Kidney (tissue), 14 donors: ENCODE data around the gene MVP. TPM values are rescaled to one million over a fixed set of nuclear protein-coding genes. Genes with fewer than 3 reads are reported as not detected.
"Not testable (repeated sequence)": the region's sequence is repeated elsewhere in the genome, so short reads cannot be mapped to it uniquely, and the experiment has no call there.

Experiments used
- DNase-seq, 5 donors: peaks; one replicate each; pipeline ENCODE4 v3.0.0-alpha.2; 2013 to 2020
- FAIRE-seq: peaks from 2 replicates; lab custom pipeline; 2012; peaks lifted over from hg19 to GRCh38; lab: Jason Lieb, UNC
- H3K27ac ChIP-seq, 2 donors: one replicate each; pipeline ENCODE4 v1.7.0; 2013; ENCODE audit warnings: low read depth in 2 of 2, low read length in 2 of 2, inconsistent platforms in 1 of 2
- H3K27me3 ChIP-seq: one replicate; pipeline ENCODE4 v1.7.1; 2013; ENCODE audit warnings: low read length, inconsistent platforms; ENCODE audit not compliant: control insufficient read depth, insufficient read depth
- H3K36me3 ChIP-seq, 3 donors: one replicate each; pipeline versions ENCODE4 v1.7.0 to v1.7.1; 2013; ENCODE audit warnings: low read length in 3 of 3, control low read depth in 1 of 3, inconsistent platforms in 1 of 3; ENCODE audit not compliant: insufficient read depth in 3 of 3, control insufficient read depth in 2 of 3
- H3K4me1 ChIP-seq, 3 donors: one replicate each; pipeline versions ENCODE4 v1.7.0 to v1.7.1; 2013; ENCODE audit warnings: low read length in 3 of 3, inconsistent platforms in 1 of 3, low read depth in 1 of 3; ENCODE audit not compliant: control insufficient read depth in 2 of 3, insufficient read depth in 2 of 3
- H3K4me3 ChIP-seq, 3 donors: one replicate each; pipeline versions ENCODE4 v1.7.0 to v1.8.1; 2013; ENCODE audit warnings: low read length in 3 of 3, control low read depth in 1 of 3, inconsistent platforms in 1 of 3
- H3K9ac ChIP-seq, 3 donors: one replicate each; pipeline versions ENCODE4 v1.7.0 to v1.7.1; 2013; ENCODE audit warnings: low read length in 3 of 3, control low read depth in 1 of 3, inconsistent platforms in 1 of 3
- H3K9me3 ChIP-seq, 3 donors: one replicate each; pipeline versions ENCODE4 v1.7.0 to v1.7.1; 2013; ENCODE audit warnings: low read length in 3 of 3, control low read depth in 1 of 3, inconsistent platforms in 1 of 3; ENCODE audit not compliant: control insufficient read depth in 2 of 3, insufficient read depth in 1 of 3
- intact Hi-C: fragments of 100-400 bp; cut with DNase I; formaldehyde crosslinking; loops from one replicate; pipeline ENCODE4 v1.11.1; 2022
- polyA plus RNA-seq: library from polyadenylated mRNA; stranded (reverse); fragments of 350-450 nt; fragmentation: Illumina TruSeq; extraction: RNeasy Lipid Tissue Mini Kit (QIAGEN cat#74804); gene quantifications from one replicate; pipeline ENCODE4 v1.2.3, GENCODE V29; 2014; ENCODE audit warnings: low read depth, low replicate concordance; ENCODE audit not compliant: insufficient read depth
- total RNA-seq: library from RNA; stranded (reverse); fragmentation: NEBNext Ultra II Directional; extraction: Animal tissue kit (Norgen Biotek cat#: 25700); gene quantifications from one replicate; pipeline ENCODE4 v1.2.1, GENCODE V29; 2021
- TF ChIP-seq, protein P1 (sequence below): IDR thresholded peaks from 3 replicates; pipeline ENCODE4 v1.5.1; 2012; ENCODE audit warnings: mild to moderate bottlenecking, moderate library complexity, borderline replicate concordance; ENCODE audit not compliant: insufficient read depth; ENCODE audit errors: extremely low read depth
- donor health status: control.
- donor health status: control.
- donor health status: control.
- donor health status: control.
- donor health status: control.
- donor health status: DM: yes; HTN: yes; CAD: no.
- donor health status: Normal renal cell carcinoma (clear cell type).

MVP gene
- total and polyA plus RNA-seq, 2 donors from 2014 or later, result 123 to 271 TPM

DNA sequence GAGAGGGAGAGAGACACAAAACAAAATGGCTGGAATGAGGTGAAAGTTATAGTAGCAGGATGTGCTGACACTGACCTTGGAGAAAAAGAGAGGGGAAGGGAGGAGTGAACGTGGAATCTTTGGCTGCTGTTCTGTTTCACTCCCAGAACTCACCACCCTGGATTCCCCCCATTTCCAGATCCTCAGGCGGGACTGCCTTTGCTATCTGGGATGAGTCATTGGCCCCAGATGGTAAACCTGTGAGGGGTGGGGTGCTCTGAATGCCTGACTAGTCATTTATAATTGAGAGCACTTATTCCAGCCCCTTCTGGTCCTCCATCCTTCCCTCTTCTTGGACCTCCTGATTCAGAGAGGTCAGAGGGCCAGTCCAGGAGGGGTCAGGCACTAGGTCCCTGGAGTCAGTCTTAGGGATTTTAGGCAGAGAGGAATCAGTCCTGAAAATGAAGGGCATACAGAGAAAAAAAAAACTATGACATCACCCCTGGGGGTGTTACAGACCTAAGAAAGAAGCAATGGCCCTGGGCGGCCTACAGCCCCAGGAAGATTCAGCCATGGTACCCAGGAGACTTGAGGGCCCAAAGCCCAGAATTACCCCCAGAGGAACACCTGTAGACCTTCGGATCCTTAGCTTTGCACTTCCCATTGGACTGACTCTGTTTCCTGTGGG lies 44.4 kb upstream of the MVP start:
- FAIRE-seq, result no peak
- Histone ChIP-seq H3K4me3 (no peak overlapping the region), H3K27ac (no peak overlapping the region), H3K9me3 (no peaks in the 10 kb centered on the region), H3K4me1 (no peaks in the 10 kb centered on the region), H3K9ac (no peak overlapping the region), H3K36me3 (no peaks in the 10 kb centered on the region), H3K27me3 (no peaks in the 10 kb centered on the region)
- DNase-seq, result no peak
- intact Hi-C loops, result no loop called here
- TF ChIP-seq, protein P1, sequence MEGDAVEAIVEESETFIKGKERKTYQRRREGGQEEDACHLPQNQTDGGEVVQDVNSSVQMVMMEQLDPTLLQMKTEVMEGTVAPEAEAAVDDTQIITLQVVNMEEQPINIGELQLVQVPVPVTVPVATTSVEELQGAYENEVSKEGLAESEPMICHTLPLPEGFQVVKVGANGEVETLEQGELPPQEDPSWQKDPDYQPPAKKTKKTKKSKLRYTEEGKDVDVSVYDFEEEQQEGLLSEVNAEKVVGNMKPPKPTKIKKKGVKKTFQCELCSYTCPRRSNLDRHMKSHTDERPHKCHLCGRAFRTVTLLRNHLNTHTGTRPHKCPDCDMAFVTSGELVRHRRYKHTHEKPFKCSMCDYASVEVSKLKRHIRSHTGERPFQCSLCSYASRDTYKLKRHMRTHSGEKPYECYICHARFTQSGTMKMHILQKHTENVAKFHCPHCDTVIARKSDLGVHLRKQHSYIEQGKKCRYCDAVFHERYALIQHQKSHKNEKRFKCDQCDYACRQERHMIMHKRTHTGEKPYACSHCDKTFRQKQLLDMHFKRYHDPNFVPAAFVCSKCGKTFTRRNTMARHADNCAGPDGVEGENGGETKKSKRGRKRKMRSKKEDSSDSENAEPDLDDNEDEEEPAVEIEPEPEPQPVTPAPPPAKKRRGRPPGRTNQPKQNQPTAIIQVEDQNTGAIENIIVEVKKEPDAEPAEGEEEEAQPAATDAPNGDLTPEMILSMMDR, result no peak

DNA sequence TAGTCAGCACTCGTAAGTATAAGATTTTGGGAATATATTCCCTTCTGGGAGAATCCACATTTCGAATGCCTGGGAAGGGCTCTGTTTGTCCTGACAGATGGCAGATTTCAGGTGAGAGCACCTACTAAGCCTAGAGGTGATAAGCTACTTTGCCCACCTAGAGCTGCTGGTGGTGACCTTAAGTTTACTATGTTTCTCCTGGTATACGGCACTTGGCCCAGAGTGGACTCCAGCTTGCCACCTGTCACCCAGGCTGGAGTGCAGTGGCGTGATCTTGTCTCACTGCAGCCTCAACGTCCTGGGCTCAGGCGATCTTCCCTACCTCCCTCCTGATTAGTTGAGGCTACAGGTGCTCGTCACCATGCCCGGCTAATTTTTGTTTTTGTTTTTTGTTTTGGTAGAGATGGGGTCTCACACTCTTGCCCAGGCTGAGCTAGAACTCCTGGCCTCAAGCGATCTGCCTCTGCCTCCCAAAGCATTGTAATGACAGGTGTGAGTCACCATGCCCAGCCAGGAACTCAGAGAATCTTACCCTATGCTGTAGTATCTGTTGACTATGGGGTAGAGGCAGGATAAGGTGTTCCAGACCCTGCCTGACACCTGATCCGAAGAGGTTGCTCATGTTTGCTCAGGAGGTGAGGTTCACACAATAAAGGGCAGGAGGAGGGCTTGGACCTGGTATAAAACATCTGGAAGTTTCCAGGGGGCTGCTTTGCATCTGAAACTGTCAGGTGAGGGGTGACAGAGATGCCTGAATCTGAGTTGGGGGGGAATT lies 42.5 kb upstream of the MVP start, which contains the start of gene ZG16:
Gene ZG16, plus strand, starts transcription at position 681 of the 775 bp plus-strand sequence. CDS start 1,011 bp downstream, outside the sequence.
- no peak for FAIRE-seq
- TF ChIP-seq, protein P1, result no peak
- H3K36me3 ChIP-seq, result no peaks in the 10 kb centered on the region
- H3K4me1 ChIP-seq, result no peaks in the 10 kb centered on the region
- intact Hi-C loops, result no loop called here
- no peak within 1 kb of the TSS for H3K27ac ChIP-seq
- no peak within 1 kb of the TSS for H3K9ac ChIP-seq
- no peaks in the 10 kb centered on the region for H3K27me3 ChIP-seq
- no peaks in the 10 kb centered on the region for H3K9me3 ChIP-seq
- no peak within 1 kb of the TSS for H3K4me3 ChIP-seq
- DNase-seq, result peak in 1 of 5 donors; percentile 8

DNA sequence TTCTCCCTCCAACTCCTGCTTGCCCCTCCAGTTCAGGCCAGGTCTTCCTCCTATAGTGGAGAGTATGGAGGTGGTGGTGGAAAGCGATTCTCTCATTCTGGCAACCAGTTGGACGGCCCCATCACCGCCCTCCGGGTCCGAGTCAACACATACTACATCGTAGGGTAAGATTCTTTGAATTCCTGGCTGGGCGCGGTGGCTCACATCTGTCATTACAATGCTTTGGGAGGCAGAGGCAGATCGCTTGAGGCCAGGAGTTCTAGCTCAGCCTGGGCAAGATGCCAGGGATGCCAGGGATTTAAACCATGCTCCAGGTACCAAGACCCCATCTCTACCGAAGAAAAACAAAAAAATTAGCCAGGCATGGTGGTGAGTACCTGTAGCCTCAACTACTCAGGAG lies 40.8 kb upstream of the MVP start:
- TF ChIP-seq, protein P1, result no peak
- no peak overlapping the region for H3K4me3 ChIP-seq
- FAIRE-seq, result no peak

DNA sequence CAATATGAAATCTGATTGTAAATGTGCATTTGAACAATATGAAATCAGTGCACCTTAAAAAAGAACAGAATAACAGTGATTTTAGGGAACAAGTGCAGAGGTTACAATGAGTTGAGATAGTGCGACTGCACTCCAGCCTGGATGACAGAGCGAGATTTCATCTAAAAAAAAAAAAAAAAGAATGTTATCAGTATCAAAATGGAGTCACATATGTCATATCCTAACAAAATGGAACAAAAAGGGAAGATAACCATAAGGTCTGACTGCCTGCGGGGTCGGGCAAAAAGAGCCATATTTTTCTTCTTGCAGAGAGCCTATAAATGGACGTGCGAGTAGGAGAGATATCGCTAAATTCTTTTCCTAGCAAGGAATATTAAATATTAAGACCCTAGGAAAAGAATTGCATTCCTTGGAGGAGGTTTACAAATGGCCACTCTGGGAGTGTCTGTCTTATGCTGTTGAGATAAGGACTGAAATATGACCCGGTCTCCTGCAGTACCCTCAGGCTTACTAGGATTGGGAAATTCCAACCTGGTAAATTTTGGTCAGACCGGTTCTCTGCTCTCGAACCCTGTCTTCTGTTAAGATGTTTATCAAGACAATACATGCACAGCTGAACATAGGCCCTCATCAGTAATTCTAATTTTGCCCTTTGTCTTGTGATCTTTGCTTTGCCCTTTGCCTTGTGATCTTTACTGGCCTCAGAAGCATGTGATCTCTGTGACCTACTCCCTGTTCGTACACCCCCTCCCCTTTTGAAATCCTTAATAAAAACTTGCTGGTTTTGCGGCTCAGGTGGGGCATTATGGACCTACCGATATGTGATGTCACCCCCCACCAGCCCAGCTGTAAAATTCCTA lies 36.9 kb upstream of the MVP start:
- FAIRE-seq, H3K36me3 ChIP-seq, intact Hi-C loops, H3K27me3 ChIP-seq, H3K4me3 ChIP-seq, H3K9me3 ChIP-seq, H3K27ac ChIP-seq, H3K9ac ChIP-seq, H3K4me1 ChIP-seq: not testable (repeated sequence)
- peak in 2 of 5 donors; percentile 20 to 22 for DNase-seq

More for the DNA sequence above, 40.8 kb upstream of the MVP start:
- intact Hi-C loops, result no loop called here
- H3K36me3 ChIP-seq, result no peaks in the 10 kb centered on the region
- no peak overlapping the region for H3K9ac ChIP-seq
- no peak overlapping the region for H3K27ac ChIP-seq
- H3K9me3 ChIP-seq, result no peaks in the 10 kb centered on the region
- H3K4me1 ChIP-seq, result no peaks in the 10 kb centered on the region
- DNase-seq, result no peak
- no peaks in the 10 kb centered on the region for H3K27me3 ChIP-seq
